ENCODE results near the gene RNF41.

The RNF41 gene

GRCh38 chr12:56234746-56235436, 13.2 kb upstream of the RNF41 start:
- TF ChIP-seq, protein P1, sequence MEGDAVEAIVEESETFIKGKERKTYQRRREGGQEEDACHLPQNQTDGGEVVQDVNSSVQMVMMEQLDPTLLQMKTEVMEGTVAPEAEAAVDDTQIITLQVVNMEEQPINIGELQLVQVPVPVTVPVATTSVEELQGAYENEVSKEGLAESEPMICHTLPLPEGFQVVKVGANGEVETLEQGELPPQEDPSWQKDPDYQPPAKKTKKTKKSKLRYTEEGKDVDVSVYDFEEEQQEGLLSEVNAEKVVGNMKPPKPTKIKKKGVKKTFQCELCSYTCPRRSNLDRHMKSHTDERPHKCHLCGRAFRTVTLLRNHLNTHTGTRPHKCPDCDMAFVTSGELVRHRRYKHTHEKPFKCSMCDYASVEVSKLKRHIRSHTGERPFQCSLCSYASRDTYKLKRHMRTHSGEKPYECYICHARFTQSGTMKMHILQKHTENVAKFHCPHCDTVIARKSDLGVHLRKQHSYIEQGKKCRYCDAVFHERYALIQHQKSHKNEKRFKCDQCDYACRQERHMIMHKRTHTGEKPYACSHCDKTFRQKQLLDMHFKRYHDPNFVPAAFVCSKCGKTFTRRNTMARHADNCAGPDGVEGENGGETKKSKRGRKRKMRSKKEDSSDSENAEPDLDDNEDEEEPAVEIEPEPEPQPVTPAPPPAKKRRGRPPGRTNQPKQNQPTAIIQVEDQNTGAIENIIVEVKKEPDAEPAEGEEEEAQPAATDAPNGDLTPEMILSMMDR (IDR thresholded peaks at IDR 0.05; ENCODE audit: borderline replicate concordance, insufficient read depth, low read depth, low read length) = no peak
- no peak overlapping the region for H3K4me3 ChIP-seq (ENCODE audit: low read depth, low read length)

GRCh38 chr12:56231184-56231582, 9.5 kb upstream of the RNF41 start:
- TF ChIP-seq, protein P1 (IDR thresholded peaks at IDR 0.05; ENCODE audit: borderline replicate concordance, insufficient read depth, low read depth, low read length) = no peak
- no peak overlapping the region for H3K4me3 ChIP-seq (ENCODE audit: low read depth, low read length)

DNA sequence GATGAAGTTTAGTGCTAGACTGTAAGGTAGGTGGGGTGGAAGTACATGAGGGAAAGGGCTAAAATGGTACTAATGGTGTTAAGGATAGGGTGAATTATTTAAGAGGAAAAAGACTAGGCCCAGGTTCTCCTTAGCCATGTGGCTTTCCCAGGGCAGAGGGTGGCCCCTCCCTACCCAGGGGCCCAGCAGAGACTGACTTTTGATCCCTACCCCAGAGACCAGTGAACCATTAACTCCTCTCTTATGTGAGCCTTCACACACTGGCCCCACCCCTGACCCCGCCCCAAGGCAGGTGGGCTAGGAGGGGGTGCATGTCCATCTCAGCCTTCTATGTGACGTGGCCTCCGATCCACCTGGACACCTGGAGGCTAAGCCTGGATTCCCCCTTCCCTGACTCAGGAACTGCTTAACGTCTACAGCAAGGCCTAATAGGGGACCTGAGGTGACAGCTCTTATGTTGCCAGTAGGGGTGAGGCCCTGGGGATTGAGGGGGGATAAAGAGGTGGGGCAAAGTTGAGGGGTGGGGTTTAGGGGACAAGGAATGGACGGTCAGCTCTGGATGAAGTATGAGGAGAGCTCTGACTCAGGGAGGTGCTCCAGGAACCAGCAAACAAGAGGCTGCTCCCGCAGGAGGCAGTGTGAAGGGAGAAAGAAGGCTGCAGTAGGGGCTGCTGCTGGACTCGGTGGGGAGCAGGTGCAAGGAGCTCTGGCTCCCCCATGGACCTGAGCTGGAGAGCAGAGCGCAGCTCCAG, 8.9 kb upstream of the RNF41 start:
- TF ChIP-seq, protein P1 (IDR thresholded peaks at IDR 0.05; ENCODE audit: borderline replicate concordance, insufficient read depth, low read depth, low read length) = no peak
- no peak overlapping the region for H3K4me3 ChIP-seq (ENCODE audit: low read depth, low read length)

DNA sequence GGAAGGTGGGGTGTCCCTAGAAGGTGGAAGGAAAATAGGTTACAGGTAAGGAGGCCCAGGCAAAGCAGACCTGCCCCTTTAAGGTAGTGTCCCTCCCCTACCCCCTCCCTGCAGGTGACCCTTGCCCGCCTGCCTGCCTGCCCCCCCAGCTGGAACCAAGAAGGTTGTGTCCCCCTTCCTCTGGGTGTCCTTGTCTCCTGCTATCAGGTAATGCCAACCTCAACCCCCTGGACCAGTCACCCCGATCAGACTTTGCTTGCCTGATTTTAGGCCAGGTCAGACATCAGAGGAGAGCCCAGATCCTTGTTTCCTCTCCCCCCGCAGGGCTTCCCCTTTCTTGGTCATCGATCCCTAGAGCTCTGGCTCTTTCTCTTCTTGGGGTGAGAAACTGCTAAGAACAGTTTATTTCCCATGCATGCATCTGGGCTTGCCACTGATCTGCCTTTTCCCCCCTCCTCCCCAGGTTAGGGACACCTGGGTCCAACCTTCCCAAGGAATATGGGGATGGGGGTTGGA, 8.3 kb upstream of the RNF41 start, which contains the start of gene SLC39A5:
Gene SLC39A5, plus strand, starts transcription at position 136 of the 516 bp plus-strand sequence. CDS start 1,224 bp downstream, outside the sequence.
- TF ChIP-seq, protein P1 (IDR thresholded peaks at IDR 0.05; ENCODE audit: borderline replicate concordance, insufficient read depth, low read depth, low read length) = no peak
- no peak within 1 kb of the TSS for H3K4me3 ChIP-seq (ENCODE audit: low read depth, low read length)

GRCh38 chr12:56229082-56229481, 7.4 kb upstream of the RNF41 start:
- TF ChIP-seq, protein P1 (IDR thresholded peaks at IDR 0.05; ENCODE audit: borderline replicate concordance, insufficient read depth, low read depth, low read length) = no peak
- H3K4me3 ChIP-seq (ENCODE audit: low read depth, low read length) = no peak overlapping the region

GRCh38 chr12:56224954-56225353, 3.2 kb upstream of the RNF41 start:
- TF ChIP-seq, protein P1 (IDR thresholded peaks at IDR 0.05; ENCODE audit: borderline replicate concordance, insufficient read depth, low read depth, low read length) = no peak
- peak overlapping the region; percentile 82 for H3K4me3 ChIP-seq (ENCODE audit: low read depth, low read length)

All from GM12875 (cell line).